ENCODE measurements around the gene UBAP1L.

DNA sequence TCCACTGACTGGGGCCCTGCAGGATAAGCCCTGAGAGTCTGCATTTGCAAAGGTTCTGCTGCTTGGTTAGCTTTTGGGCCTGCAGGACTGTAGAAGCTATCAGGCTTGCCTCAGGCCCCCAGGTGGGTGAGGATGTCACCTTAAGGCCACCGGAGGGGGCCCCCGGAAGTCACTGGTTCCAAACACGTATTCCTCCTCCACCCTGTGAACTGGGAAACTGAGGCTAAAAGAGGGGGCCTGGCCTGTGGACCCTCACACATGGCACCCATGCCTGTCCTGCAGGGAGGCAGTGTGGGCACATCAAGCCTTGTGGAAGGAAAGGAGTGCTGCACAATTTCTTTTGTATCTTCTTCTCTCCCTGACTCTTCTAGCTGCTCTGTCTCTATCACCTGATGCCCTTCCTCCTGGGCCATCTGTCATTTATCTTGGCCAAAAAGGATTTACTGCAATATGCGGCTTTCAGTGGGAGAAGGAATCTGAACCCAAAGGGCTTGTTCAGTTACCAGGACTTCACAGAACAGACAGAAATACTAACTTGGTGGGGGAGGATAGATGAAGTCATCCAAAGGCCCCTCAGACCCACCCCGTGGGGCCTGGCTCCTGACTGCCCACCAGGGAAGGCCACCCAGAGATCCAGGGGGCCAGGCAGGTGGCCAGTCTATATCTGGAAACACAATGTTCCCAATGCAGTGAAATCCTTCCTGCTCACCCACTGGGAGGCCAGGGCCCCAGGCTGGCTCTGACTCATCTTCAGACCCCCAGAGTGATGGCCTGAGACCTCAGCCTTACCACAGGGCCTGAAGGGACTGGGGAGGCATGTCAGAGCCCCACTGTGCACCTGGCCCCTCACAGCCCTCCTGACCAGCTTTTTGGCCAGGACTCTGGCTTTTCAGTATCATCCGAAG is 18.3 kb downstream of the UBAP1L start:
- TF ChIP-seq, protein P1, sequence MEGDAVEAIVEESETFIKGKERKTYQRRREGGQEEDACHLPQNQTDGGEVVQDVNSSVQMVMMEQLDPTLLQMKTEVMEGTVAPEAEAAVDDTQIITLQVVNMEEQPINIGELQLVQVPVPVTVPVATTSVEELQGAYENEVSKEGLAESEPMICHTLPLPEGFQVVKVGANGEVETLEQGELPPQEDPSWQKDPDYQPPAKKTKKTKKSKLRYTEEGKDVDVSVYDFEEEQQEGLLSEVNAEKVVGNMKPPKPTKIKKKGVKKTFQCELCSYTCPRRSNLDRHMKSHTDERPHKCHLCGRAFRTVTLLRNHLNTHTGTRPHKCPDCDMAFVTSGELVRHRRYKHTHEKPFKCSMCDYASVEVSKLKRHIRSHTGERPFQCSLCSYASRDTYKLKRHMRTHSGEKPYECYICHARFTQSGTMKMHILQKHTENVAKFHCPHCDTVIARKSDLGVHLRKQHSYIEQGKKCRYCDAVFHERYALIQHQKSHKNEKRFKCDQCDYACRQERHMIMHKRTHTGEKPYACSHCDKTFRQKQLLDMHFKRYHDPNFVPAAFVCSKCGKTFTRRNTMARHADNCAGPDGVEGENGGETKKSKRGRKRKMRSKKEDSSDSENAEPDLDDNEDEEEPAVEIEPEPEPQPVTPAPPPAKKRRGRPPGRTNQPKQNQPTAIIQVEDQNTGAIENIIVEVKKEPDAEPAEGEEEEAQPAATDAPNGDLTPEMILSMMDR (IDR thresholded peaks at IDR 0.05): no peak
- no peak for TF ChIP-seq TCF7L2 (IDR thresholded peaks at IDR 0.05; ENCODE audit: low read depth, low read length)
- TF ChIP-seq SIN3A (IDR thresholded peaks at IDR 0.05; ENCODE audit: borderline replicate concordance, insufficient read depth, low read depth, low read length): no peak
- no peak for TF ChIP-seq POLR2AphosphoS5 (IDR thresholded peaks at IDR 0.05; ENCODE audit: low read depth, low read length)
- TF ChIP-seq, protein P2, sequence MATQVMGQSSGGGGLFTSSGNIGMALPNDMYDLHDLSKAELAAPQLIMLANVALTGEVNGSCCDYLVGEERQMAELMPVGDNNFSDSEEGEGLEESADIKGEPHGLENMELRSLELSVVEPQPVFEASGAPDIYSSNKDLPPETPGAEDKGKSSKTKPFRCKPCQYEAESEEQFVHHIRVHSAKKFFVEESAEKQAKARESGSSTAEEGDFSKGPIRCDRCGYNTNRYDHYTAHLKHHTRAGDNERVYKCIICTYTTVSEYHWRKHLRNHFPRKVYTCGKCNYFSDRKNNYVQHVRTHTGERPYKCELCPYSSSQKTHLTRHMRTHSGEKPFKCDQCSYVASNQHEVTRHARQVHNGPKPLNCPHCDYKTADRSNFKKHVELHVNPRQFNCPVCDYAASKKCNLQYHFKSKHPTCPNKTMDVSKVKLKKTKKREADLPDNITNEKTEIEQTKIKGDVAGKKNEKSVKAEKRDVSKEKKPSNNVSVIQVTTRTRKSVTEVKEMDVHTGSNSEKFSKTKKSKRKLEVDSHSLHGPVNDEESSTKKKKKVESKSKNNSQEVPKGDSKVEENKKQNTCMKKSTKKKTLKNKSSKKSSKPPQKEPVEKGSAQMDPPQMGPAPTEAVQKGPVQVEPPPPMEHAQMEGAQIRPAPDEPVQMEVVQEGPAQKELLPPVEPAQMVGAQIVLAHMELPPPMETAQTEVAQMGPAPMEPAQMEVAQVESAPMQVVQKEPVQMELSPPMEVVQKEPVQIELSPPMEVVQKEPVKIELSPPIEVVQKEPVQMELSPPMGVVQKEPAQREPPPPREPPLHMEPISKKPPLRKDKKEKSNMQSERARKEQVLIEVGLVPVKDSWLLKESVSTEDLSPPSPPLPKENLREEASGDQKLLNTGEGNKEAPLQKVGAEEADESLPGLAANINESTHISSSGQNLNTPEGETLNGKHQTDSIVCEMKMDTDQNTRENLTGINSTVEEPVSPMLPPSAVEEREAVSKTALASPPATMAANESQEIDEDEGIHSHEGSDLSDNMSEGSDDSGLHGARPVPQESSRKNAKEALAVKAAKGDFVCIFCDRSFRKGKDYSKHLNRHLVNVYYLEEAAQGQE (IDR thresholded peaks at IDR 0.05; ENCODE audit: insufficient read depth in 1 of 2, low read depth in 2 of 2, low read length in 1 of 2): no peak

Measured in Panc1 (cell line).